EH (cell line): ENCODE data around the gene TMEM18.

Experiments
- DNase-seq: peaks from one replicate; pipeline ENCODE4 v3.0.0-alpha.2; 2015; ENCODE audit warnings: low read depth

The TMEM18 gene

DNA sequence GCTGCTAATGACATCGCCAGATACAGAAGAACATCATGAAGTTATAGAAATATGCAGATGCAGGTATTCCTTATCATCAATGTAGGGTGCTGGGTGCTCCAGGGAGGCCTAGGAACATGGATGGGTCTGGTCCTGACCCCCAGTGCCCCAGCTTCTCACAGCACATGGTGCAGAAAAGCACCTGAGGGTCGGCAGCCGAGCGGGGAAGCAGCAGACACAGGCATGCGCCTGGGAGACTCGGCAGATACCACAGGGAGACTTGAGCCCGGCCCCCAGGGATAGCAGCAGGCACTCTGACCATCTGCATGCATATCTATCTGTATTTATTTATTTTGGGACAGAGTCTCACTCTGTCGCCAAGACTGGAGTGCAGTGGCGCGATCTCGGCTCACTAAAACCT, 43.2 kb downstream of the TMEM18 start:
- no peak for DNase-seq

DNA sequence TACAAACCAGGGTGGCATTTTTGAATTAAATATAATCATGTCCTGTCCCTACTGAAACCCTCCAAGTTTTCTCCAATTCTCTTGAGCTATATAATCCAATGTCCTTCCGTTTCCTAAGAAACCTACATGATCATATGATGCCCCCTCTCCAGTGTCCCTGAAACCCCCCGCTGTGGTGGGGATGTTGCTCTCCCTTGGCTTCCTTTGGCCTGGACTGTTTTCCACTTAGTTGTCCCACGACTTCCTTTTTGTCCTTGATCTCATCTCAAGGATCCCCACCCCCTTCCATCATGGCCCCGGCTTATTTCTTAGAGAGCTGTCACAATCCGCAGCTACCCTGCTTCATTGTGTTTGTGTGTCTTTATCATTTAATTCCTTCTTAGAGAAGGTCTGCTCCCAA, 43.8 kb downstream of the TMEM18 start:
- no peak for DNase-seq

DNA sequence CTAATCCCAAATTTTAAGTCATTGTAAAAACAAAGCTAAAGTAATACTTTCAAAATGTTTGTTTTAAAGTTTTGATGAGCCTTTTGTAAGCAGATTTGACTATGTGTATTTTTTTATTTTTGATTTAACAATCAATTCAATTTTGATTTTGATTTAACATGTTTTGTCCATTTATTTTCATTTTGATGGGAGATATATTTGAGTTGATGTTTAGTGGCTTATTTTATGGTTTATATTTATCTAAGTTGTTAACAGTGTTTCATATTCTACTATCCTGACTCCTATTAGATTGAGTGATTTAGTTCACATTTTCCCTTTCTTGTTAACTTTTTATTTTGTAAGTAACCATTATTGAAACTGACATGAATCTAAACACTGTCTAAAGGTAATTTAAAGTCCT, 44.7 kb downstream of the TMEM18 start:
- DNase-seq = no peak

DNA sequence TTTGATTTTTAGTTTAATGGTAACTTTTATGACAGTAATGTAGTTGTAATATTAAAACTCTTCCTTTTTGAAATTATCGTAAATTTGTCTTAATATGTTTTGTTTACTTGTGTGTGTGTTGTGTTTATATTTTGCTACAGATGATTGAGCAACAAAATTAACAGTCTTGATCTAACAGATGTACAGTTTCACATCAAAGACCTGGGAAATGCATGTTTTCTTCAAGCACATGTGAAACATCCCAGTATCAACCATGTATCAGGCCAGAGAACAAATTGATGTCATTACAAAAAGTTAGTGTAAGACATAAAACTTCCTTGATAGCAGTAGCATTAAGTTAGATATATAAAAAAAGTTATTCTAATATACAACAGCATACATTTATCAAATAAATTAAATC, 45.5 kb downstream of the TMEM18 start:
- no peak for DNase-seq

DNA sequence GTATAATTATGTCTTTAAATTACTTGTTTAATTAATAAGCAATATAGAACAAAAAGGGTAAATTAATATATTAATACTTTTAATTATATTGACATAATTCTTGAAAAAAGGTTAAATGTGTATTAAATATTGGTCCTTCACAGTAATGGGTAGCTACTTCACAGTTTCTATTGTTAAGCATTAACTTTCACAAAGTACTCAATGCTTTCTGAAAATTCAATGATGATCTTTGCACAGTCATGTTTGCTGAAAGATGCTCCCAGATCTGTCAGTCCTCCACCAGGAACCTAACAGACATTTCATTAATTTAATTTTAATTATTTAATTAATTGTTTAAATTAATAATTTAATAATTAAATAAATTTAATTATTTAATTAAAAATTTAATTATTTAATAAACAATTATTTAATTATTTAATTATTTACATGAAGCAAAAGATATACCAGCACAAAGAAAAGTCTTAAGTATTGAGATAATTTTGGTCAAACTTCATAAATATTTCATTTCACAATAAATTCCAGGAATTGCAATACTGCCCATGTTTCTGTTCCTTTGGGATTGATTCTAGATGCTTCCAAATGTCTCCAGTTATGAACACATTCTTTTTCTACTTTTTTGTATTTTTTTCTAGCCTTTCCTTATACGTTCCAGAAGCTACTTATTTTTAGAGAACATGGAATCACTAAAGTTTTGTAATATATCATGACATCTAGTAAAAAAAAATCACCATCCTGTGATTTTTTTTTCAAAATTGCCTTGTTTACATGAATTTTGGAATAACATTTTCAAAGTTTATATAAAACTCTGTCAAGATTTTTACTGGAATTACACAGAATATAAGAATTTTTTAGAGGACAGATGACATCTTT, 46.5 kb downstream of the TMEM18 start:
- no peak for DNase-seq

DNA sequence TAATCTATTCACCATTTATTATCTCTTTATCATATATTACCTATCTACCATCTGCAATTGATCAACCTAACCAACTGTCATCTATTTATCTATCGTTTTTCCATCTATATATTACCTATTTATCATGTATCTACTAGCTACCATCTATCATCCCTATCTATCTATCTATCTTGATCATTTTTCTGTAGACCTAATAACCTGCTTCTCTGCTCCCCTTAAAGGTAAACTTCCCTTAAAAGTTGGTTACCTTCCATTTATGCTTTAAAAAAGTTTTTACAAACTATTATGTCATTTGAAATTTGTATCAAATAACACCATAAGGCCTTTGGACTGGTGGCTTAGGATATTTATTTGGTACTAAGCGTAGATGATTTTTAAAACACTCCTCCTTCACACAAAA, 47.2 kb downstream of the TMEM18 start:
- DNase-seq = no peak

DNA sequence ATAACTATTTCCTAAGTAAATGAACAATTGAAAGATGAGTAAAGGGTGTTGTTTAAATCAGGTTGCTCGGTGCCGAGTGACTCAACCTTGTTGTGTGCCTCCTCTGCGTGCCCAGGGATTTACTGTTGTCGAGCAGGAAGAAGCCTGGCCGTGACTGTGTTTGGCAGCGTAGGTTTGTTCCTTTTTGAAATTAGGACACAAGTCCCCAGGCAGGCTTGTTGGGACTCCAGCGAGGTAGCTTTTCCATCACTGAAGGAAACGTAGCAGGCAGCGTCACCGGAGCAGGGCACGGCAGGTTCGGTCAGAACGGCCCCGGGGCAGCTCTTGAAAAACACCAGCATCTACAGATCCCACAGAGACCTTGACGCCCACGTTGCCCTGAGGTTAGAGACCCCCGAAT, 48.6 kb downstream of the TMEM18 start:
- DNase-seq = no peak

DNA sequence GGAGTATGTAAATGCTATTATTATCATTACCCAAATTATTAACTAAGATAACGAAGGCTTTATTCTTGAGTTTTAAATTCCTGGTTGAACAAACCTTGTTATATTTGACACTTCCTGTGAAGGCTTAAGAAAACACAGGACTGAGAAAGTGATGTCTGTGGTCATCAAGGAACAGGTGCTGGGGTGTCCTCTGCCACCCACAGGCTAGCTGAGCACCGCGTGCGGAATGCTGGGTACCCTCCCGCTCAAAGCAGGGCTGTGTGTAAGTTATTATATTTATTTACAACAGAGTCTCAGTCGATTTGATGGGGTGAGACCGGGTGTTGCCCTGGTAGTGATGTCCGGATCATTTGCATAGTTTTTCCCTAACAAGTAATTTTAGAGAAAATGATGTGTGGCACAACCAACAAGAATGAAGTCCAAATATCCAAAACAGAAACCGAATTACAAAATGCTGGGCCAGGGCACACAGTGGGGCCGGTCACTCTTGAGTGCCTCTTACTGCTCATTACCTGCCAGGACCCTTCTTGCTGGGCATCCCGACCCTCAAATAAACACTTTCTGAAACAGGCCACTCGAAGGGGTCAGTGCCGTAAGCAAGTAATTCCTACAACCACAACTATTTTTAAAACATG, 49.2 kb downstream of the TMEM18 start:
- no peak for DNase-seq

DNA sequence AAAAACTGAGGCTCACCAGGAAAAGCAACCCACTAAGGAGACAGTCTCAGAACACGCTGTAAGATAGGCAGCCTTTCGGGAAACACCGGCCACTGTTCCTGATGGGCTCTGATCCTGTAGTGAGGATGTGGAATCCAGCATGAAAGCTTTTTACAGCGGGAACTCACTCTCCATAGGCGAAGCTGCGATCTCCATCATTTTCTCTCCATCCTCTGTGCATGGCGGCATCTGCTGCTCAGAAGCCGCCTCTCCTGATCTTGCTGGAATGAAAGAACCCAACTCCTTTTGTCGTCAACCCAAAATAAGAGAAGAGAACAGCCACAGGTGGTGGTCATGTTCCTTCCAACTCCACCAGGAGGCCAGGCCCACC, 49.9 kb downstream of the TMEM18 start:
- no peak for DNase-seq

DNA sequence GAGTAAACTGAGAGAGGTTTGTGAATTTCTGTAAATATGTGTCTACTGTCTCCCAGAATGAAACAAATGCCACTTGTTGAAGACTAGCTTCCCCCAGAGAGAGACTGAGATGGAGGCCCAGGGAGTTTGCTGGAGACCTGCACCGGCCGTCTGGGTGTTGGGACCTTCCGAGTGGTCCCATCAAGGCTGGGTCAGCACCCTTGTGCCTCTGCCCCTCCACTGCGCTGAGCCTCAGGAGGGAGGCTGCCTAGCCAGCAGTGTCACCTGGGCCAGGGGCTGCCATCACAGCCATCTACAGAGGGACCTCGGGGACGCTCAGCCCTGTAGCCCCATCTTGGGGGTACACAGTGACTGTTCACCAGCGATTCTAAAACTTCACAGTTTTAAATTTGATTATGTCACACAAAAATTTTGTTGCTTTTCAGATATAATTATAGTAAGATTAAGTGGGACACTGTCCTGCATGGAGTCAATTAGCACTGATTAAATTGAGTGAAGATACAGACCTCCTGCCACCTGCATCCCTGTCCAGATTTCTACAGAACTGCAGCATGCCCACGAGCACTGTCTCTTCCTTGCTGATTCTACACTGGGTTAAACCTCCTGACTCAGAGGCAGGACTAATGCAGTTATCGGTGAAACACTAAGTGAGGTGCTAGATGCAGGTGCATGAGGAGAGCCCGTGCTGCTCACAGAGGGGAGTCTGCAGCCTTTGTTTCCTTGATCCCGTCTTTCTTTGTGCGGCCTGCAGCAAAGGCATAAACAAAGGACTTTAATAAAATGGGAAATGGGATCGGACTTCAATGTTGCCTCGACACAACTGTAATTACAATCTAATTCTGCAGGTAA, 50.5 kb downstream of the TMEM18 start:
- no peak for DNase-seq

DNA sequence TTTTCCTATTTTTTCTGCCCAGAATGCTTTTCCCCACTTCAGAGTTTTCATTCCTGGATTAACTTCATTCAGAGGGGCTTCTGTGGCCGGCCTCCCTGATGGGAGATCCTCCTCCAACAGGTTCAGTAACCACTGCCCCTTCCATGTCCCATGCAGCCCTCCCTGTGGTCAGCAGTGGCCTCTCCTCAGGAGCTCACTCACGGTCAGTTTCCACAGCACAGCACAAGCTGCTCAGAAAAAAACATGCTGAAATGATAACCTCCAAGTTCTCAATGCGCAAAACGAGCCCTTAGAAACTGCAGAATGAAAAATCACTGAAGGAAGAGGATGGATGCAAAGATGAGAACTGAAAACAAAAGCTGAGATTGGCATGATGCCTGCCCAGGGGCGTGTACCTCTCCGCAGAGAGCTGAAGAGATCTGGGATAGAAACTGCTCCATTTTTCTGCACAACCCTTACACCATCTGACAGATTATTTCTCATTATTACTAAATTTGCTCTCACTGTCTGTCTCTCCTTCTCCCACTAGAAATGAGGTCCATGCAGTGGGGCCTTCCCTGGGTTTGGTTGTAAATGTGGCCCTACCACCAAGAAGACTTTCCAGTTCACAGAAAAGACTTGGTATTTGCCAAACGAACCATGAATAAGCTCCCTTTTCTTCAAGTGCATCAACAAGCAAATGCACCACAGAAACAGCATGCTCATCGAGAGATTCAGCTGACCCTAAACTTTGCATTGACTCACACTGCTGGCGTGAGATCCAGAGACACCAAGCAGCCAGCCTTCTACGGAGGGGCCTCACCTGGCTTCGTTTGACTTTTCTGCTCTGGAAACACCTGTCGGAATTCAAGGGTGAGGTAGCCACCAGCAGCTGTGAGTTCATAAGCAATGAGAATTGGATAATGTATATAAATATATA, 51.5 kb downstream of the TMEM18 start:
- DNase-seq = no peak

DNA sequence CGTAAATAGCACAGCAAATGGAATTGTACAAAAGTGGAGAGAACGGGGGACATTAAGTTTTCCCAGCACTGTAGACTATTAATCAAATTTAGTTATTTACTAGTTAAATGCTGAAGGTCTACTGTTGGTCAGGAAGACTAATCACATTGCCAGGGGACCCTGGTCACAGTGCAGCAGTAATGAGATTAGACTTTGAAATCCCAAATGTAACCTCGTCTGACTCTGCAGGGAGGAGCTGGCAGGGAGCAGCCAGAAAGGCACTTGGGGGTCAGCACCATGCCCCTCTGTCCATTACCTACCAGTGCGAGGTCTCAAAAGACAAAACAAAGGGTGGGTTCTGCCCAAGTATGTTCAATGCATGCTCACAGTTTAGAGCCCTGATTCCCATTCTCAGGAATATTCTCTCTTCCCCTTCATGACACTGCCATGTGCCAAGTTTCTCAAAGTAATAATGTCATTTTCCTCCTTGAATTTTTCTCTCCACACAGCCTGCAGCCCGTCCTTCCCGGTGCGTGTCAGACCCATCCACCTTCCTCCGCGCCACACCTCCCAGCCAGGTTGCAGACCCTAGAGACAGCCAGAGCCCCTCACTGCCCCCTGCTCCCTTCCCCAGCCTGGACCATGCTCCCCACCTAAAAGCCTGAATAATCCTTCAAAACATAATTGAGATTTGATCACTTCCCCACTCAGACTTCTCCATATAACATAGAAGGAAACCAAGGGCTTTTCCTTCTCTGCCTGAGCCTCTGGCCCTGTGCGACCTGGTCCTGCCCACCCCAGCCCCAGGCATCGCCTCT, 52.5 kb downstream of the TMEM18 start:
- no peak for DNase-seq

DNA sequence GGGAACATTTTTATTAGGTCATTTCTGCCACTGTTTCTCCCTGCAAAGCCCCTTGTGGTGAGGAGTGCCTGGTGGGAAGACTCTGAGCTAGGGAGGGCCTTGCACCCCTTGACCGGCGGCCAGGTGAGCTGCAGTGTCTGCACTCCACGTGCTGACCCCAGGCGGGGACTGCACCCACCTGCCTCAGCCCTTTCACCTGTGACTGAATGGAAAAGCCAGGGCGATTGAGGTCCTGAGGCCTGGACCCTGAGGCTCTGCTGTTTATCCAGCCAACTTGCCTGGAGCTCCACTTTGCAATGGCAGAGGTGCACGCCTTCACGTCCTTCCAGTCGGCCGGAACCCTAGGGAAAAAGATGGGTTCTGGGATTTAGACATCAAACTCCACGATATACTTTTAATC, 53.1 kb downstream of the TMEM18 start:
- no peak for DNase-seq

DNA sequence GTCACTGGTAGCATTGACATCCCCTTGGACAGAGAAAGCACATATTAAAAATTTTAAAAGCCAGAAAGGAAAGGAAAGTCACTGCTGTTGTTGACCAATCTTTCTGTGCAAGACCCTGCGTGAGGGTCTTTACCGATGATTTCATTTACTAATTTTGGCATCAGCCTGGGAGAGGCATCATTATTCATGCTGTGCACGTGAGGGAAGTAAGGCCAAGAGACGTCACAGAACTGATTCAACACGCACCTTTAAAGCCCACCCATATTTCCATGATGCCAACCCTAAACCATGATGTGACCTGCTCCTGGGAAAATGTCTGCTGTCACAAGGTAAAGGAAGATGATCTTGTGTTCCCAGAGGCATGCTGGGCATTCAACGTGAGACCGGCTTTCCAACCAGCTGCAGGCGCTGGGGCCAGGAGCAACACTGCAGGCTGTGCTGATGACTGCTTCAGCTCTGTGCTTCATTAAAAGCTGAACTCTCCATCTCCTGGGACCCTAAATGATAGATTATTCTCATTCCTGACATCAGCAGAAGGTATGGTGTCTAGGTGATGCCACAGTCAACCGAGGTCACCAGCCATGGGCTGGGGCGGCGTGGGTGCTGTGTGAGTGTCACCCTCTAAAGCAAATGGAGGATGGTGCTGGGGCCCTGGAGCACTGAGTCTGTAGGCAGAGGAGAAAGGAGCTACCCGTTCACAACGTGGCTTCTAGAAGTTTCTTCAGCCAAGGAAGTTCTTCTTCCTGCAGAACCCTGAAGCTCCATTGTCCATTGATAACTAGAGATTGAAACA, 53.9 kb downstream of the TMEM18 start:
- no peak for DNase-seq

DNA sequence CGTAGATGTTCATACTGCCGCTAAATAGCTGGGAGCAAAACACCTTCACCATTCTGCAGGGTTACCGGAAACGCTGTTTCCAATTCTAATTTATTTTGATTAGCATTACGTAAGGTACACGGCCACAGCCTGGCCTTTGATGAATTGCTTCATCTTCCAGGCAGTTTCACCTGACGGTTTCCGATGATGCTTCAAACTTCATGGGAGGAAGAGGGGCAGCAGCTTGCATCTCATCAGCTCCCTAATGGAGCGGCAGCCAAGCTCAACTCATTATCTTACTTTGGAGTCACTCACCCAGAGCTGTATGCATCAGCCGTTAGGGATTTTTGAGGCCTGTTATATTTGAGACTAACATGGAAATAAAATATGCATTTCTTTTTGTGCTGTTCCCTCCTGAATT, 54.8 kb downstream of the TMEM18 start:
- no peak for DNase-seq

DNA sequence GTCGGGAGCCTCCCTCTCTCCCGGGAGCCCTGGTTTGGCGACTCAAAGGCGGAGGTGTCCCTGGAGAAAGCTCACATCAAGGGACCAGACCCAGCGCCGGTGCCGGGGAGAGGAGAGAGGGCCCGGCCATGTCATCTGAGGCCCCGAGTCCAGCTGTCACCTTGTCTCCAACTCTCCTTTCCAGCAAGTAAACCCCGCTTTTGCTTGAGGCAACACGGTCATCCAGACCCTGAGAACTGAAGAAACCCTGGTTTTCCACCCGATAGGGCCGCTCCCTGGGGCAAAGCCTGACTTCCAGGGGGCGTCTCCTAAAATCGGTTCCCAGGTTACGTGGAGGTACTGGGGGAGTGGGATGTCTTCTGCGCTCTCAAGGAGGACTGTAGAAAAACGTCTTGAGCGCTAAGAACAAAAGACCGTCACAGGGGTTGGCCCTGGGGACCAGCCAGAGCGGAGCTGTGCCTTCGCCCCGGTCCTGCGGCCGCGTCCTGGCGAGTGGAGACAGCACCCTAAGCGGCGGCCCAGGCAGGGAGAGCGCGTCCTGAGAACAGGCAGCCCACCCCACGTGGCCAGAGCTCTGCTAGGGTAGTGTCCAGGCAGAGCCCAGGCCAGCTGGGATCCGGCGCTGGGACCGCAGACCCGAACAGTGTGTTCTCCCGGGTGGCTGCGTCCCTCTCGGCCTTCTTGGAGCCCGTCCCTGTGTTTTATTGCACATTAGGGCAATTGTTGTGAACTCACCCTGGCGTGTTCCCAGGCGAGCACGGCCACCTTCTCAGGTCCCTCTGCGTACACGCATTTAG, 55.7 kb downstream of the TMEM18 start:
- no peak for DNase-seq

DNA sequence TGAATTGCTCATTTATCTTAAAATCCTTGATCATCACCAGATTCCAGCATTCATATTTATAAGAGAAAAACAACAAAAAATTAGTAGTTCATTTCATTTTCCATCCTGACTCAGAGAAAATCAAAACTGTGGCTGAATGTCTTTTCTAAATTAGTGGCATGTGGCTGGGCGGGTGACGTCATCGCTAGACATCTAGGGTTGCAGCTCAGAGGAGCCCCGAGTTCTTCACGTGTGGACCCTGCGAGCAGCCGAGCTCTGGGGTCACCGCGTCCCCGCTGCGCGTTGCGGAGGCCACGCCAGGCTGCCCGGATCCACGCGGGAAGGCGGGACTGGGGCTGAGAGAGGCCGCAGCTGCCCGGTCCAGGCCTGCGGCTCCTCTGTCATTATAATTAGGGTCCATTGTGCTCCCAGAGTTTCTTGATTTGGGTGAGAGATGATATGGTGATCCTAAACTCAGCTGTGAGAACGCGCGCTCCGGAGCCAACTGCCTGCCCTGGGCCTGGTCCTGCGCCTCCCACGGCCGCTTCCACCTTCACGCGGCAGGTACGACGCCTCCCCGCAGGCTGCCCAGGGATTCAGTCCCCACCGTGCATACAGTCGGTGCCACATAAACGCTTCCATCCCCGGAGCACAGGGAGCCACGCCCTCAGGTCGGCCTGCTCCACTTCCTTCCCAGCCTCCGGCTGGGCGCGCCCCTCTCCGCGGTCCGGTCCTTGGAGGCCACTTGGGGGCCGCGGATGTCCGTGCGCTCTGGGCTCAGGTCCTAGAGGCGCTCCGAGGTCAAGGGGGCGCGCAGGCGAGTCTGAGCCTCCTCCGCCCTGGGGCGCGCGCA, 56.5 kb downstream of the TMEM18 start:
- no peak for DNase-seq

DNA sequence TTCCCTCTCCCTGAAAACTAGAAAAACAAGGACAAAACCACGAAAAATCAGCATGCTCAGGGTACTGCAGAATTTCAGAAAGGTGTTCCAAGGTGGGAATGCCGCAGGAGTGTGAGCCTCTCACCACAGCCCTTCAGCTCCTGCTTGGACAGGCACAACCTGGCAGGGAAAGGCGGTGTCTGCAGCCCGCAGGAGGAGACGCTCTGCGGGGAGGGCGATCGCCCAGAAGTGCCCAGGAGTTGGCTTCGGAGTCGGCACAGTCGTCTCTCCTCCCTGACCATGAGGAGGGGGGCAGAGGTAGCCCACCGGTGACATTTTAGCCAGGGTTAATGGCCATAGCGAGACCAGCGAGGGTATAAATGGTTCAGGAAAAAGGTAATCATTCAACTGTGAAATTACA, 57.2 kb downstream of the TMEM18 start:
- no peak for DNase-seq
